Measurements from ENCODE around the gene CAPN1.

Gene CAPN1

DNA sequence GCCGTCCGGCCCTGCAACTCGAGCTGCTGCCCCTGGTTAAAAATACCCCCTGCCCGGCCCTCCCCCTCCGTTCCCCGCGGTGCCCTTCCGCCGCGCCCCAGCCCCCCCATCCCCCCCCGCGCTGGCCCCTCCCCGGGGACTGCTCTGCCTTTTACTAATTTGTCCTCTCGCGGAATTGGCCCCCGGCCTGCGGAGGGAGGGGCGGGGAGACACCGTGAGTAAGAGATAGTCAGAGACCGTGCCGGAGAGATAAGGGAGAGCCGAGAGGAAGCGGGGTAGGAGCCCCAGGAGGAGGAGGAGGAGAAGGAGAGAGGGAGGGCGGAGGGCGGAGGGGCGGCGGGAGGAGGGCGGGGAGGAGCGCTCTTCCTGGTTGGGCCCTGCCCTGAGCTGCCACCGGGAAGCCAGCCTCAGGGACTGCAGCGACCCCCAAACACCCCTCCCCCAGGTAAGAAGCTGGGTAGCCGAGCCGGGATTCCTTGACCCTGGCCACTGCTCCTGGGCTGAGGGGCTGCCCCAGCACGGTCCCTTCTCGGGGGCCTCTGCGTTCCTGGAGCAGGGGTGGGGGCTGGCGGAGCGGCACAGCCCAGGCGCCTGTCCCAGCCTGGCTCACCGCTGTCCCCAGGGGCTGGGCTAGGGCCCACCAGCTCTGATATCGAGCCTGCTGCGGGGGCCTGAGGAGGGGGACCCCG lies at the start of gene CAPN1:
Gene CAPN1, plus strand, starts transcription at position 360 of the 689 bp plus-strand sequence. CDS start 774 bp downstream, outside the sequence.
- H2AFZ ChIP-seq (ENCODE audit: low read depth, low read length): peak within 1 kb of the TSS; percentile 92
- H3K4me1 ChIP-seq (ENCODE audit: insufficient read depth, low read length): peaks cover 12% of the 10 kb centered on the region
- H3K27me3 ChIP-seq (ENCODE audit: insufficient read depth, low read length): no peaks in the 10 kb centered on the region
- no peaks in the 10 kb centered on the region for H3K9me3 ChIP-seq (ENCODE audit: low read length)
- H3K36me3 ChIP-seq (ENCODE audit: insufficient read depth, low read length): peaks cover 7% of the 10 kb centered on the region
- peak within 1 kb of the TSS; percentile 89 for H3K4me3 ChIP-seq (ENCODE audit: low read length)

DNA sequence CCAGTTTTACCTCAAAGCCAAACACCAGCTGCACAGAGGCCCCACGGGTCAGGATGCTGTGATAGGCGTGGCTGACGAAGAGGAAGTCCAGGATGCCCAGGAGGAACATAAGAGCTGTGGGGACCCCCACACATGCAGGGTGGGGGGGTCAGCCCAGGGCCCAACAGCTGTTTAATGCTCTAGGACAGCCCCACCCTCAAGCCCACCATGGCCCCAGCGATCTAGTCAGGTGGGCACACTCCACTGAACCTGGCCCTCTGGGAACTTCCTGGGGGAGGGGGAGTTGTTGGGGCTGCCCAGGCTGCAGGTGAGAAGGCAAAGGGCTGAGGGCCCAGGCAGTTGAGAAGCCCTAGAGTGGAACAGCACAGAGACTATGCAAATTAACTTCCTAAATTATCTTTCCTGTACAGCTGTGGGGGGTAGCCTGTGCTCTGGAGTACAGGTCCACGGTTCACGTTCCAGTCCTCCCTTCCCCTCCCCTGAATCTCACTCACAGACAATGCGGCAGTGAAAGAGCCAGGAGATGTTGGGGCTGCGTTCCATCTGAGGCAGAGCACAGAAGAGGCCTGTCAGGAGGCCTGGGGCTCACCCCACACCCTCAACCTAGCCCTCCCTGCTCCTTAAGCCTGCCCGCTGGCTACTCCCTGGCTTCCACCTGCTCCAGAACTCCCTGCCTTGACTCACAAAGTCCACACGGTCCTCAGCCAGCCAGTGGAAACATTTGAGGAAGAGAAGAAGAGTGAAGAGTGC lies 49.3 kb upstream of the CAPN1 start:
- Histone ChIP-seq H3K9me3 (ENCODE audit: low read length) (no peaks in the 10 kb centered on the region), H3K4me3 (ENCODE audit: low read length) (peak overlapping the region; percentile 83), H3K36me3 (ENCODE audit: insufficient read depth, low read length) (peaks cover 48% of the 10 kb centered on the region), H3K4me1 (ENCODE audit: insufficient read depth, low read length) (peaks cover 23% of the 10 kb centered on the region), H3K27me3 (ENCODE audit: insufficient read depth, low read length) (no peaks in the 10 kb centered on the region), H2AFZ (ENCODE audit: low read depth, low read length) (no peak overlapping the region)

DNA sequence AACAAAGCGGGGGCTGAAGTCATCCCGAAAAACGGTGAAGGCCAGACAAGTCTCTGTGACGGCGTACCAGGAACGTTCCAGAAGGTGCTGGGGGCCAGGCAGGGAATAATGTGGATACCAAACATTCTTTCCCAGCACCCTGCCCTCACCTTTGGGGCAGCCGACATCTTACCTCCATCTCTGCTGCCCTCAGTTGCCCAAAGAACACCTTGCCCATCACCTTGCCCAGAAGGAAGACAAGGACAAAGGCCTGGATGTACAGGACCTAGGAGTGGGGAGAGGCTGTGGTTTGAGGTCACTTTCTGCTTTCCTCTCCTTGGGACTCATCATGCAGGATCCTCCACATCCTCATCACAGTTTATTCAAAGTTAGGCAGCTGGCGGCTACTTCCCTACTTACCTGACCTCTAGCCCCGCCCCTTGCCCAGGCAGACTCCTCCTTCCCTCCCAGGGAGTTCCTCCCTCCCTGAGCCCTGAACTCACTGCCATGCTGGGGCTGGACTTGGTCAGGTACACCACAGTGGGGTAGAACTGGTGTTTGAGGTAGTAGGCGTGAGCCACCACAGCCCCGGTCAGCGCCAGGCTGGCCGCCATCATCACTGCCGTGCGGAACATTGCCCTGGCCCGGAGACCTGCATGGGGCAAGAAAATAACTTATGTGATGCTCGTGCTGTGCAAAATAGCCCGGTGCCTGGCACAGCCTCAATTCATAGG lies 48.6 kb upstream of the CAPN1 start:
- H3K4me3 ChIP-seq (ENCODE audit: low read length): peak overlapping the region; percentile 83
- H2AFZ ChIP-seq (ENCODE audit: low read depth, low read length): no peak overlapping the region
- H3K9me3 ChIP-seq (ENCODE audit: low read length): no peaks in the 10 kb centered on the region
- no peaks in the 10 kb centered on the region for H3K27me3 ChIP-seq (ENCODE audit: insufficient read depth, low read length)
- peaks cover 42% of the 10 kb centered on the region for H3K36me3 ChIP-seq (ENCODE audit: insufficient read depth, low read length)
- H3K4me1 ChIP-seq (ENCODE audit: insufficient read depth, low read length): peaks cover 23% of the 10 kb centered on the region

DNA sequence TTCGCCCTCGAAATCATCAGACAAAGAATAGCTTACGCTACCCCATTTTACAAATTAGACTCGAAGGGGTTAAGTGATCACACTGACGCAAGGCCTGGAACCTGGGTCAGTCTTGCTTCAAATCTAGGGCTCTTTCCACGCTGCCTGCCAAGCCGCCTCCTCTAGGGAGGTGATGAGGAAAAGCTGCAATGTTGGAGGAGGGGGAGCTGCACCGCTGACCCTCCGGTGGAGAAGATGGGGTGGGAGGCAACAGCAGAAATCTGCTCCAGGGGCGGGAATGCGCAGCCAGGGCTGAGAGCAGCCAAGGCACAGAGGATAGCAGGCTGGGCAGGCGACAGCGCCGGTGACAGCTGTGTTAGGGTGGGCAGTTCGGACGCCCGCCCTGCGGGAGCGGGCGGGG lies 48.0 kb upstream of the CAPN1 start:
- no peaks in the 10 kb centered on the region for H3K9me3 ChIP-seq (ENCODE audit: low read length)
- H3K27me3 ChIP-seq (ENCODE audit: insufficient read depth, low read length): no peaks in the 10 kb centered on the region
- H3K36me3 ChIP-seq (ENCODE audit: insufficient read depth, low read length): peaks cover 39% of the 10 kb centered on the region
- peaks cover 23% of the 10 kb centered on the region for H3K4me1 ChIP-seq (ENCODE audit: insufficient read depth, low read length)
- no peak overlapping the region for H2AFZ ChIP-seq (ENCODE audit: low read depth, low read length)
- H3K4me3 ChIP-seq (ENCODE audit: low read length): peak overlapping the region; percentile 83

DNA sequence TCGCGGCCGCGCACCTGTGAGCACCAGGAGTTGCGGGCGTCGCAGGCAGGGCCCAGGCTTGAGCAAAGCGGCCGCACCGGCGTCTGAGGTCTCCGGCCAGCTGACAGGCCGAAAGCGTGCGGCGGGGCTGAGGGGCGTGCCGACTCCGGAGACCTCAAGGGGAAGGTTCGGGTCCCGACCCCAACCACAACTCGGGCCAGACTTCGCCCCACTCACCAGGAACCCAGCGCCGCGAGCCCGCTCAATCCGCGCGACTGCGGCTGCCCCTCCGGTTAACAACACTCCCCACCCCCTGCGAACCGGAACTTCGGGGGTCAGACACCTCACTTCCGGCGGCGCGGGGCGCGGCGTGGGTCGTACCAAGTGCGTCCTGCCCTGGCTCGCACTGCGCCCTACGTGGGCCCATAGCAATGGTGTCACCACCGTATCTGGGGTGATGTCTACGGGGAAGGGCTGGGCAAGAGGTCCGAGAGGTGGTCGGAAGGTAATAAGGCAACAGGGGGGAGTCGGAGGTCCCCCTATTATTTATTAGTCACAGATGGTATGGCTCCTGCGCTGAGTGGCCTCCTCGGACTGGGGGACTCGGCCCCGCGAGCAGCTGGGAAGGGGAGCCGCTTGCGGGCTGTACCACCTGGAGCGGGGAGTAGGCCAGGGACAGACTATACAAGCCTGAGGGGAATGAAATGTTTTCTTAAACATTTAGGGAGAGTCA lies 47.3 kb upstream of the CAPN1 start, which contains the start of gene SYVN1:
Gene SYVN1, minus strand, starts transcription at position 280 of the 712 bp plus-strand sequence. CDS start 918 bp downstream, outside the sequence.
- H3K4me1 ChIP-seq (ENCODE audit: insufficient read depth, low read length): peaks cover 23% of the 10 kb centered on the region
- peak within 1 kb of the TSS; percentile 83 for H3K4me3 ChIP-seq (ENCODE audit: low read length)
- H2AFZ ChIP-seq (ENCODE audit: low read depth, low read length): peak within 1 kb of the TSS; percentile 44
- no peaks in the 10 kb centered on the region for H3K27me3 ChIP-seq (ENCODE audit: insufficient read depth, low read length)
- H3K36me3 ChIP-seq (ENCODE audit: insufficient read depth, low read length): peaks cover 32% of the 10 kb centered on the region
- no peaks in the 10 kb centered on the region for H3K9me3 ChIP-seq (ENCODE audit: low read length)

DNA sequence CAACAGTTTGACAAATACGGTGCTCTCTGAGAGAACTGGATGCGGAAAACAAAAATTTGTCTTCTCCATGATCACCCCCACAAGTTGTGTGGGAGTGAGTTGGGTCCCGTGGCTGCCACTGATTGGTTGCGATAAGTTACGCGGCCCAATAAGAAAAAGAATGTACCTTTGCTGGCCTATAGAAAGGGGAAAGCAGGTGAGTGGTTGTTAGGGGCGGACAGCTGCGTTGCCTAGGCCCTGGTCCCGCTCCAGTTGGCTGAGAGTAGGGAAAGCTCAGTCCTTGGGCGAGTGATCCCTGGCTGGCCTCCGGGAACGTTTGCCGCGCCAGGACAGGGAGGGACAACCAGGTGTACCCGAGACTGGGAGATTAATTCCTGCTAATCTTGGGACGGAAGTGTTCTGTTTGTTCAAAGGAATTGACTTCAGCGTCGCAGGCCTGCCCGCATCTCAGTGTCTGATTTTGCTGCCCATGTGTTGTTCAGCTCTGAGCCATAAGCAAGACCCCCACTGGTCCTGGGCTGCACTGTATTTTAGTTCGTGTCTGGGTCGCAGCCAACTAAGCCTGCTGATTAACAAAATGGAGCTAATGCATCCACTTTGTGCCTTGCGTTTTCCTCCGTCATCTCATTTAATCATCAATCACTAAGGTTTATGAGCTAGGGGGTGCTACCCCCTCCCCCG lies 46.6 kb upstream of the CAPN1 start:
- Histone ChIP-seq H3K9me3 (ENCODE audit: low read length) (no peaks in the 10 kb centered on the region), H3K27me3 (ENCODE audit: insufficient read depth, low read length) (no peaks in the 10 kb centered on the region), H3K36me3 (ENCODE audit: insufficient read depth, low read length) (peaks cover 25% of the 10 kb centered on the region)

DNA sequence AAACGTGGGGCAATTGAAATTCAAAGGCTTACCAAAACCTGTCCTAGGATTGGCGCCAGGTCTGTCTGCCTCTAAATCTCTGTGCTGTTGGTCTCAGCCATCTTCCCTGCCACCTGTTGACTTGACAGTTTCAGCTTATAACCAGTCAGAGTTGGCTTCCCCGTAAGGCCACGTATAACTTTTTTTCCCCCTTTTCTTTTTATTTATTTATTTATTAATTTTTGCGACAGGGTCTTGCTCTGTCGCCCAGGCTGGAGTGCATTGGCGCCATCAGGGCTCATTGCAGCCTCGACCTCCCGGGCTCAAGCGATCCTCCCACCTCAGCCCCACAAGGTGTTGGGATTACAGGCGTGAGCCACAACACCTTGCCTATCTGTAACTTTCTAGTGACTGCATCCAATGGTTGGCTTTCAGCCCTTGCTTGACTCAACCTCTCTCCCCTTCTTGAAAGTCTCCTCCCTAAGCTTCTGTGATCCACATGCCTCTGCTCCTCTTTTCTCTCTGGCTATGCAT lies 46.0 kb upstream of the CAPN1 start:
- Histone ChIP-seq H3K36me3 (ENCODE audit: insufficient read depth, low read length) (peaks cover 22% of the 10 kb centered on the region), H3K27me3 (ENCODE audit: insufficient read depth, low read length) (no peaks in the 10 kb centered on the region), H3K9me3 (ENCODE audit: low read length) (no peaks in the 10 kb centered on the region), H3K4me1 (ENCODE audit: insufficient read depth, low read length) (peaks cover 23% of the 10 kb centered on the region), H2AFZ (ENCODE audit: low read depth, low read length) (peak overlapping the region; percentile 44), H3K4me3 (ENCODE audit: low read length) (peak overlapping the region; percentile 83)

More for the DNA sequence above, 46.6 kb upstream of the CAPN1 start:
- Histone ChIP-seq H3K4me3 (ENCODE audit: low read length) (peak overlapping the region; percentile 83), H2AFZ (ENCODE audit: low read depth, low read length) (peak overlapping the region; percentile 44), H3K4me1 (ENCODE audit: insufficient read depth, low read length) (peaks cover 23% of the 10 kb centered on the region)

DNA sequence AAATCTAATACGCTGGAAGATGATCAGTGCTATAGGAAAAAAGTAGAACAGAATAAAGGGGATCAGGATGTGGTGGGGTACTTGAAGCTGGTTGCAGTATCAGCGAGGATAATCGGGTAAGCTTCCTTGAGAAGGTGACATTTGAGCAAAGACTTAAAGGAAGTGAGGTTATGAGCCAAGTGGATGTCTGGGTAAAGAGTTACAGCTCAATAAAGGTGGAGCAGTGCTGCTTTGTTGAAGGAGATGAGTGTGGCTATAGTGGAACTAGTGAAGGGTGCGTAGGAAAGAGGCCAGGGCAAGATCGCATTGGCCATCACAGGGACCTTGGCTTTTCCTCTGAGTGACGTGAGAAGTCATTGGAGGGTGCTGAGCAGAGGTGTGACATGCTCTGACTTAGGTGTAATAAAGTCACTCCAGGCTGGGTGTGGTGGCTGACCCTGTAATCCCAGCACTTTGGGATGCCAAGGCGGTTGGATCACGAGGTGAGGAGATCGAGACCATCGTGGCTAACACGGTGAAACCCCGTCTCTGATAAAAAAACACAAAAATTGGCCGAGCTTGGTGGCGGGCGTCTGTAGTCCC lies 45.1 kb upstream of the CAPN1 start:
- Histone ChIP-seq H3K9me3 (ENCODE audit: low read length) (no peaks in the 10 kb centered on the region), H3K4me3 (ENCODE audit: low read length) (no peak overlapping the region), H3K36me3 (ENCODE audit: insufficient read depth, low read length) (peaks cover 12% of the 10 kb centered on the region), H2AFZ (ENCODE audit: low read depth, low read length) (no peak overlapping the region), H3K27me3 (ENCODE audit: insufficient read depth, low read length) (no peaks in the 10 kb centered on the region), H3K4me1 (ENCODE audit: insufficient read depth, low read length) (peaks cover 23% of the 10 kb centered on the region)

DNA sequence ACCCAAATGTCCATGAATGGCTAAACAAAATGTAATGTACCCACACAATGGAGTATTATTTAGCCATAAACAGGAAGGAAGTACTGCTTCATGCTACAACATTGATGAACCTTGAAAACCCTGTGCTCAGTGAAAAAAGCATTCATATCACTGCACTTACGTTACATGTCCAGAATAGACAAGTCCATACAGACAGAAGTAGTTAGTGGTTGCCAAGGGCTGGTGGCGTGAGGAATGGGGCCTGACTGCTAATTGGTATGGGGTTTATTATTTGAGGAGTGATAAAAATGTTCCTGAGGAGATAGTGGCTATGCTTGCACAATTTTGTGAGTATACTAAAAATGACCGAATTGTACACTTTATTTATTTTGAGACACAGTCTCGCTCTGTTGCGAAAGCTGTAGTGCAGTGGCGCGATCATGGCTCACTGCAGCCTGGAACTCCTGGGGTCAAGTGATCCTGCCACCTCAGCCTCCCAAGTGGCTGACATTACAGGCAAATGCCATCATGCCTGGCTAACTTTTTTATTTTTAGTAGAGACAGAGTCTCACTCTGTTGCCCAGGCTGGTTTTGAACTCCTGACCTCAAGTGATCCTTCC lies 39.7 kb upstream of the CAPN1 start:
- no peaks in the 10 kb centered on the region for H3K36me3 ChIP-seq (ENCODE audit: insufficient read depth, low read length)
- H2AFZ ChIP-seq (ENCODE audit: low read depth, low read length): no peak overlapping the region
- H3K9me3 ChIP-seq (ENCODE audit: low read length): peaks cover 2% of the 10 kb centered on the region
- no peak overlapping the region for H3K4me3 ChIP-seq (ENCODE audit: low read length)
- no peaks in the 10 kb centered on the region for H3K4me1 ChIP-seq (ENCODE audit: insufficient read depth, low read length)
- peaks cover 2% of the 10 kb centered on the region for H3K27me3 ChIP-seq (ENCODE audit: insufficient read depth, low read length)

DNA sequence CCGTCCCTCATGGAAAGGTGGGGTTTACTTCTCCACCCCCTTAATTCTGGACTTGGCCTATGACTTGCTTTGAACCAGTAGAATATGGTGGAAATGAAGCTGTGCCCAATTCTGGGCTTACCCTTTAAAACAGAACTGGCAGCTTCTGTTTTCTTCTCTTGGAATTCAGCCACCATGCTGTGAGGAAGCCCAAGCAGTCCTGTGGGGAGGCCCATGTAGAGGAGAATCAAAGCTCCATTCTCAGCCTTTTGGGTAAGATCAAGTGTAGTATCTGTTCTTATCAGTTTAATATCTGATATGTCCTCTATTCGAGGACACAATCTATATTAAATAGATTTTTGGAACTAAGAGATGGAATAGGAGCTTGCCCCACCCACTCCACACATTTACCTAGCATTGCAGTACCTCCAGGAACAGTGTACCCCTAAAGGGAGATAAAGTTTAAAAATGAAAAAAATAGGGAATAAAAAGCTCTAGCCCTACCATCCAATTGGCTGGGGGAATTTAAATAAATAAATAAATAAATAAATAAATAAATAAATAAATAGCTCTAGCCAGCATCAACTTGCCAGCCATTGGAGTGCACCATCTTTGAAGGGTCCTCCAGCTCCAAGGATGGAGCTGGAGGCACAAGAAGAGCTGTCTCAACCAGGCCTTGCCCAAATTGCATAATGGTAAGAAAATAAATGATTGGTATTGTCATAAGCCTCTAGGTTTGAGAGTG lies 34.2 kb upstream of the CAPN1 start:
- Histone ChIP-seq H3K9me3 (ENCODE audit: low read length) (peaks cover 2% of the 10 kb centered on the region), H2AFZ (ENCODE audit: low read depth, low read length) (no peak overlapping the region), H3K36me3 (ENCODE audit: insufficient read depth, low read length) (no peaks in the 10 kb centered on the region), H3K27me3 (ENCODE audit: insufficient read depth, low read length) (peaks cover 2% of the 10 kb centered on the region), H3K4me3 (ENCODE audit: low read length) (no peak overlapping the region), H3K4me1 (ENCODE audit: insufficient read depth, low read length) (peaks cover 8% of the 10 kb centered on the region)

DNA sequence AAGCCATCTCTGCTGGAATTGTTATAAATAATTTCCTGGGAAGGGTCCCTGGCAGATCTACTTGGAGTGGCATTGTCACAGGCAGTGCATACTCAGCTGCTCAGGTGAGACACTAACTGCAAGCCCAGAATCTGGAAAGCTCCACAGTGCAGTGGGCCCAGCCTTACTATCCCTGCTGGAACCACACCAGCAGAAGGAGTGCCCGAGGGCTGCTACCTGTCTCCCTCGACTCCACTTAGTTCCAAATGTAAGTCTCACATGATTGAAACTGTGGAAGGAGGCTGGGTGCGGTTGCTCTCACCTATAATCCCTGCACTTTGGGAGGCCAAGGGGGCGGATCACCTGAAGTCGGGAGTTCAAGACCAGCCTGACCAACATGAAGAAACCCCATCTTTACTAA lies 33.1 kb upstream of the CAPN1 start:
- H2AFZ ChIP-seq (ENCODE audit: low read depth, low read length): no peak overlapping the region
- no peaks in the 10 kb centered on the region for H3K36me3 ChIP-seq (ENCODE audit: insufficient read depth, low read length)
- H3K4me1 ChIP-seq (ENCODE audit: insufficient read depth, low read length): peaks cover 8% of the 10 kb centered on the region
- no peak overlapping the region for H3K4me3 ChIP-seq (ENCODE audit: low read length)
- peaks cover 2% of the 10 kb centered on the region for H3K27me3 ChIP-seq (ENCODE audit: insufficient read depth, low read length)
- H3K9me3 ChIP-seq (ENCODE audit: low read length): peaks cover 2% of the 10 kb centered on the region

Data from neuron (in vitro differentiated cells).